HG03442 (cell line): ENCODE results near the gene DNAH17.

ENCODE experiments used
- ATAC-seq: cut with Tn5 transposase; IDR thresholded peaks from one replicate; pipeline ENCODE4 v1.9.1; 2021; ENCODE audit warnings: mild to moderate bottlenecking, moderate library complexity; ENCODE audit not compliant: unreplicated experiment

Gene DNAH17

DNA sequence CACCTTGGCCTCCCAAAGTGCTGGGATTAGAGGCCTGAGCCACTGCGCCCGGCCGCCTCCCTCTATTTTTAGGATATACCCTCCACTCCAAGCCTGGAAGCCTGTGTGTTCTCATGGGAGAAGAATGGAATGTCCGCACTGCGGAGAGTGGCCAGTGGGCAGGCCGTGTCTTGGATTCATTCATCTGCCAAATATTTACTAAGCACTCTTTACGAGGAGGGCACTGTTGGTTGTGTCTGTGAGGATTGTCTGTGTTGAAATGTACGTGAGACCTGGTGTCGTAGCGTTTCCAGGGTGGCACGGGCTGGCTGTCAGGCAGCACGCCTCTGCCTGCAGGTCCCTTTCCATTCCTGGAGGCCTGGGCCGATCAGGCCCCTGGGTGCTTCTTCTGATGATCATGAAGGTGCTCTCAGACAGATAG lies 179.5 kb downstream of the DNAH17 start:
- ATAC-seq: no peak

DNA sequence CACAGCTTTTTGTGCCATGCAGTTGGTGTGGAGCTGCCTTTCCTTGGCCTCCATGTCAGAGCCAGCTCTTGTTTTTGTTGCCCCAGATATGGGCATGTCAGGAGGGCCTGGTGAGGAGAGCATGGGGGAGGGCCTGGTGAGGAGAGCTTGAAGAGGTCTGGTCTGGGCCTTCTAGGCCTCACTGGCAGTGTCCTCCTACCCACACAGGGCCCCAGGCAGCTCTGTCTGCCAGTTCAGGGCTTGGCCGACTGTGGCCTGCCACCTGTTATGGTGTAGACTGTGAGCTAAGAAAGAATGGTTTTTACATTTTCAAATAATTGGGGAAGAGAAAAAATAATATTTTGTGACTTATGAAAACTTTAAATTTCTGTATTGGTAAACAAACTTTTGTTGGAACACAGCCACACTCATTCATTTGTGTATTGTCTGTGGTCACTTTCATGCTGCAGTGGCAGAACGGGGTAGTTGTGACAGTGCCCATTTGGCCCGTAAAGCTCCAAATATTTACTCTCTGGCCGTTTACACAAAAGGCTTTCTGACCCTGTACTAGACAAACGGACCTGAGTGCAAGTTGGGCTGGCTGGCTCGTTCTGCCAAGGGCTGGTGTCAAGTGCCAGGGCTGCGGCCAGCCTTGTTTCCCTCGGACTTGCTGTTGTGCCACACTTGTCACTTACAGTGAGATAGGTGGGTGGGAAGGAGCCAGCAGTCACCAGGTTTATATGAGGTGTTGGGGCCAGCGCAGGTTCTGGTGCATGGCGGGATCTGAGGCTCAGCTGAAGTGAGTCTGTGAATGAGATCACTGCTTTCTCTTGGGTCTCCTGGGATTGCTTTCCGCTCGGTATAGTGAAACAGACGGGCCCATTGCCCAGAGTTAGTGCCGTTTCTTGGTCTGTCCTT lies 180.5 kb downstream of the DNAH17 start:
- ATAC-seq: no peak

DNA sequence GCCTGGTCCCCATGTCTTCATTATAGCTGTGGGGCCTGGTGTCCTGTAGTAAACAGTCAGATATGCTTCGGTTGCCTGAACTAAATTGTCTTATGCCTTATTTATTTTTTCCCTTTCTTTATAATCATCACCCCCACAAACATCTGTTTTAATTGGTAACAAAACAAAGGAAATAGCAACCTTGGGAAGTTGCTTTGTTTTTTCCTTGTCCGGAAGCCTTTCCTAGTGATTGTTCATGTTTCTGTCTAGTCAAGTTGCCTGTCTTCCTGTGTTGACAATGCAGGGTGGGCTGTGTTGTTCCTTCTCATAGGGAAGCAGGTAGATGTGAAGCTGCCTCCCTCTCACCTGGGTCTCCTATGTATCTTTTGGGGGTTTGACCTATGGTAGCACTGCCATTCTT lies 182.0 kb downstream of the DNAH17 start:
- ATAC-seq: no peak

DNA sequence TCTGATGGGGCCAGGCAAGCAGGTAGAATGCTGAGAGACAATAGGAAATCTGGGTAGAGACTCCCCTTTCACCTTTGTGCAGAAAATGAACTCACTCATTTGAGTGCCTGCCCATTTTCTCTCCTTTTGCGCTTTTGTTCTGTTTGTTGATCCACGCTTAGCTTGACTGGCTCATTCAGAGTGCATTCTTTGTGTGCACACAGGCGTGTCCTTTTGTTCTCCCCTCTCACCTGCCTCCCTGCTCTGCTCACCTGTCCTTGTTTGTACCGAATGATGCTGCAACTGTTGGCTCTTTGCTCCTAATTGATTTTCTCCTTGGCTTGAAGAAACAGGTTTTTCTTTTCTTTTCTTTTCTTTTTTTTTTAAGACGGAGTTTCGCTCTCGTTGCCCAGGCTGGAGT lies 183.0 kb downstream of the DNAH17 start:
- no peak for ATAC-seq

DNA sequence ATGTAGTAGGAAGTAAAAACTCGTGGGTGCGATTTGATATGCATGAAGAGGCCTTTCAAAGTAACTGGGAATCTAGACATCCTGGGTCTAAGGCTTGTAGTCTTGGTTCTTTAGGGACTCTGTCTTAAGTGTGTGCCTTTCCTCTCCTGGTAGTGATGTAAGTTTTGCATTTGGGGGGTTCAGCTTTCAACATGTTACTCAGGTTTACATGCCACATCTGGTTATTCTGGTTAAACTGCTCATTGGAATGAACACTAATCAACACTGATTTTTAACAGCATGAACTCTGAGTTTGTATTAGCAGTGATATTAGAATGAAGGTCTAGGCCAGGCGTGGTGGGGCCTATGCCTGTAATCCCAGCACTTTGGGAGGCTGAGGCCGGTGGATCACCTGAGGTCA lies 183.6 kb downstream of the DNAH17 start:
- ATAC-seq: no peak

DNA sequence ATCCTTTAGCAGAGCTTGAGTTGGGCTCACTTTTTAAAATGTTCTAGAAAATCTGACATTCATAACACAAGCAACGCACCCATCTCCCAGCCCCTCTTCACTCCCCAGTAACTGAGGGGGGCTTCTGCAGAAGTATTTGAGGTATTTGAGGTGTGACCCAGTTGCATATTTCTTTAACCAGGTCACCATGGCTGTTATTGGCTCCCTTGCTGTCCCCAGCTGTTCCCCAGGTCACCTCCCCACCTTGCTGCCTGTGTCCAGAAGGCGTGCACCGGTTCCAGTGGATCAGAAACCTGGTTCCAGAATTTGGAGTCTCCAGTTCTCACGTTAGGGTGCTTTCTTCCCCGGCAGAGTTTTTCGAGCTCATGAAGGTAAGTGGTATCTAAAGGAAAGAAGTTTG lies 184.9 kb downstream of the DNAH17 start:
- ATAC-seq: no peak

DNA sequence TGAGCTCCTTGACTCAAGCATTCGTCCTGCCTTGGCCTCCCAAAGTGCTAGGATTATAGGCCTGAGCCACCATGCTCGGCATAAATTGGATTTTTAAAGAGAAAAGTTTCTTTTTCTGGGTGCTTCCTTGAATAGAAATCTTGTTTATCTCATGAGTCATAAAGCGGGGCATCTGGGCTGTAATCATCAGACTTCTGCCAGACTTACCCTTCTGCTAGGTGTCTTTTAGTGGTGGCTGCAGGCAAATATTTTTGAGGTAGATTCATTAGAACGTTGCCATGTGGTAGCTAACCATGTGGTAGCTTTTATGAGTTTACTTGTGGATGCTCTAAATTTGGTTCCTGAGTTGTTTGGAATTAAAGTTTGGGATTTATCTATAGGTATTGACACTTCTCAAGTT lies 185.4 kb downstream of the DNAH17 start:
- ATAC-seq: no peak

DNA sequence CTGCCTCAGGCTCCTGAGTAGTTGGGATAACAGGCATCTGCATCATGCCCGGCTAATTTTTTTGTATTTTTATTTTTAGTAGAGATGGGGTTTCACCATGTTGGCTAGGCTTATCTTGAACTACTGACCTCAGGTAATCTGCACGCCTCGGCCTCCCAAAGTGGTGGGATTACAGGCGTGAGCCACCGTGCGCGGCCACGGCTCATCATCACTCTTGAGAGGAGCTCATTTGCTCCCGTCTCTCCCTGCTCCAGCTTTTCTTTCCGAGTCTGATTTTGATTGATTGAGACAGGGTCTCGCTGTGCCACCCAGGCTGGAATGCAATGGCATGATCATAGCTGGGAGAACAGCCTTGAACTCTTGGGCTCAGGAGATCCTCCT lies 186.2 kb downstream of the DNAH17 start:
- no peak for ATAC-seq

DNA sequence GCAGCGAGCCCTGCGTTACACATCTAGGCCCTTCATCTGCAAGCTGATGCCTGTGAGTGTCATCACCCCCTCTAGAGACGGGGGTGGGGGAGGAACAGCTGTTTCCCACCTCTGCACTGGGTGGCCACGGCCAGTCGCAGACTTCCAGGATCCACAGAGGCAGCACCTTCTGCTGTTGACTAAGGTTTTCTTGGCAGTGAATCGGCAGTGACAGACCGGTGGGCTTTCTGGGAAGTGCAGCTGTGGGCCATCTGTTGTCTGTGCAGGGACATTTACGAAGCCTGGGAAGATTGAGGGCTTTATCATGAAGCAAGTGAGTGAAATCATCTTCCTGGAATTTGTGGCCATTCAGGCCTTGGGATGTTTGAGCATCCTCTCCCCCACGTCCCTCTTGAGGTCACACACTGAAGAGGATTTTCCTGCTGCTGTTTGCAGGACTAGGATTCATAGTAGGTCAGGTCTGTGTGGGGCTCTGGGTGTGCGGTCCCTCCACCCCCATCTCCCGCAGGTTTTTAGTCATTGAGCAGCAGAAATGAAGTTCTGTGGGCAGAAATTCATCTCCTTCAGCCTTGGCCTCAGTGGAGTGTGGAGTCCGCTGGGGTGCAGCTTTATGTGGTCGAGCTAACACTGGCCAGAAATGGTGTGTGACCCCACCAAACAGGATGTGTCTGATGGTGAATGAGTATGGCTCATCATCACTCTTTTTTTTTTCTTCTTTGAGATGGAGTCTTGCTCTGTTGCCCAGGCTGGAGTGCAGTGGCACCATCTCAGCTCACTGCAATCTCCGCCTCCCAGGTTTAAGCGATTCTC lies 186.8 kb downstream of the DNAH17 start:
- ATAC-seq: no peak

DNA sequence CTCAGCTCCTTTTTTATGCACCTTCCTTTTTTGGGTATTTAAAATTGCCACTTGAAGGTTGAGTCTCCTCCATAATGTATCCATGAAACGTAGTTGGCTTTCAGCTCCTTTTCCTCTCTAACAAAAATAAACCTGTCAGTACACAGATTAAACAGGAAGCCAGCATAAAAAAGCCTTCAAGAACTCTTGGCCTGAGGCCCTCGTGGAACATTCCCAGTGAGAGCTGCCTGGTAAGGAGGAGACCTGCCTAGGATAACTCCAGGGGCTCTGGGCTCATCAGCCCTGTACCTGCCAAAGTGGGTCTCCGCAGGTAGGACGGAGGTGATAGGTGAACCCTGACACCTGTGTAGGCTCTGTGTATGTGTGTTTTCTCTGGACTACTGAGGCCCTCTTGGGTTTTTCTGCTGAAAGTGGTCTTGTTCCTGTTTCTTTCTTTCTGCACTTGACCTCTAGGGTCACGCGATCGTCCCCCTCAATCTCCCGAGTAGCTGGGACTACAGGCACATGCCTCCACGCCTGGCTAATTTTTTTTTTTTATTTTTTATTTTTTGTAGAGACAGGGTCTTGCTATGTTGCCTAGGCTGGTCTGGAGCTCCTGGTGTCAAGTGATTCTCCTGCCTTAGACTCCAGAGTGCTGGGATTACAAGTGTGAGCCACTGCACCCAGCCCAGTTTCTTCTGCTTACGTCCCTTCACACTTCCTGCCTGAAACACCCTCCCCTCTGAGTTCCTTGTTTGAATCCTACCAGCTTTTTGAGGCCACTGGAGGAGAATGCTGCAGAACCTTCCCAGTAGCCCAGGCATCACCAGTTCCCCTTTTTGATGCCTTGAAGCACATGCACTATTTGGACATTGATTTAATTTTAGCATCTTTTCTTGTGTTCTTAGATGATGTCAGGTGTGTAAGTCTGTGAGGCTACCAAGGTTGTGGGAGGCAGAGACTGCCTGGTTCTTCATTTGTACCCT lies 188.9 kb downstream of the DNAH17 start:
- ATAC-seq: no peak

DNA sequence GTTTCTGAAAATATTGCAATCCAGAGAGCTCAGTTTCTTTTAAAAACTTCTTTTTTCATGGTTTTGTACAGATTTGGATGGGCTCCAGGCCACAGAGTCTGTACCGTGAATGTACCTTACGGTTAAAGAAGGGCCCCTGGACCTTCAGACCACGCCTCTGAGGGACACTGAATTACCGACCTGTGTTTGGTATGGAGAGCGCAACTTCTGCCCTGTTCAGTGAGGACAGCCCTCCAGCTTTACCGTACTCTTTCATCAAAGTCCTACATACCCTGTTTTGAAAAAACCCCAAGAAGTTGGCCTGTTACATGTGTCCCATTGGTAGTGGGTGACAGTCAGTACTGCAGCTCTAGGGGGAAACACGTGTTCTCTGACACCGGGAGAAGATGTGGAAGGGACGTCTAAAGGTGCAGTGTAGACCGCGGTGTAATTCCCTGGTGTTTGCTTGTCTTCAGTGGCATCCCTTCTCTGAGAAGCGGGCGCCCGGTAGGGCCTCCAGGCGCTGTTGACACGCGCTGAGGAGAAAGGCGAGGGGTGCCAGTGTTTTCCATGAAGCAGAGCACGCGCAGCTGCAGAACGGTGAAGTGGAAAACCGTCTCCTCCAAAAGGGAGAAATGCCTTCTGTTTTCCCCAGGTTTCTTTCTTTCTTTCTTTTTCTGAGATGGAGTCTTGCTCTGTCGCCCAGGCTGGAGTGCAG lies 192.6 kb downstream of the DNAH17 start:
- ATAC-seq: peak; percentile 16

DNA sequence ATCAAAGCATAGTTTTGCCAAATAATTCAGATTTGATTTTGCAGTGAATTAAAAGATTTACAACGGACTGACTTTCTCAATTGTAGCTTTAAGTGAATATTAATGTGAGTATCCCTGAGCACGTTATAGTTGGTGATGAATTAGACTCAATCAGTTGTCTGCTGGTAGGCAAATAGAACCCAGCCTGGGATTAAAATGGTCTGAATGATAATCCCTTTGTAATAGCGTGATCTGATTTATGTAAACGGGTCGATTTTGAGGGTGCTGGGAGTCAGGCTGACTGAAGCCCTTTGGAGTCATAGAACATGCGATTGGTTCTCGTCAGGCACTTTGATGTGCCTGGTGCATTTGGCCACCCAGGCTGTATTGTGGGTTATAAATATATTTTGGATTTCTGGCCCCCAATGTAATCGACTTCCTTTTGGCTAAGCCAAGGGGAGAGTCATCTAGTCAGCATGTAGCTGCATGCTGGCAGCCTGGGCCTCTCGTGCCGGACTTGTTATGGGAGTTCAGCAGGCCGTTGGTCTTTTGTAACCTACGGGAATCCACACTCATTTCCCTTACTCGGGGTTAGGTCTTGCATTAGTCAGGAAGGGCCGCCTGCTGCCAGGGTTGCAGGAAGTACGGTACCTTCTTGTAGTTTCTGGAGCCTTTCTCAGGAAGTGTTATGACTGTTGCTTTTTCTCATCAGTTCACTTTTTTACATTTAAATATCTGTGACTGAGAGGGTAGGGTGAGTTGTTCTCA lies 193.3 kb downstream of the DNAH17 start:
- peak; percentile 32 for ATAC-seq

DNA sequence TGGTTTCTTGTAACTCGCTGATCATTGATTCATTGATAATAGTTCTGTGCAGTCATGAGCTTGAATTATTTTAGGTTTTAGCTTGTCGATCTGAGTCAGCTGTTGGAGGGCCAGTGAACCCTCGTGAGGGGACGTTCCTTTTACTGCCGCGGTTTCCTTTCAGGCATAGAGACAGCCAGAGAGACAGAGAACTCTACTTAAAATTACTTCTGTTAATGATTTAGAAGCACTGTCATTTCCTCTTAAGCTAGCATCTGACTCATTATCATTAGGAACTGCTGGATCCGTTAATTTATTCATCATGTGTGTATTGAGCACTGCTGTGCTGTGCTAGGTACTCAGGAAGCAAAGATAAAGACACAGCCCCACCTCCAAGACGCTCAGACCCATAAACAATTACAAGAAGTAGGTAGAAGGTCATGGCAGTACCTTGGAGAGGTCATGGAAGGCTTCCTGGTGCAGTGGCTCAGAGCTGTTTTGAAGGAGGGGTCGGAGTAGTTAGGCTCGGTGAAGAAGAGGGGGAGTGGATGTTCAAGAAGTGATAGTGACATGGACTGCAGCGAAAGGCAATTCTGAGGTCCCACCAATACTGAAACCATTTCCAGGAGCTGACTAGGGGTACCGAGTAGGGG lies 195.5 kb downstream of the DNAH17 start:
- no peak for ATAC-seq

DNA sequence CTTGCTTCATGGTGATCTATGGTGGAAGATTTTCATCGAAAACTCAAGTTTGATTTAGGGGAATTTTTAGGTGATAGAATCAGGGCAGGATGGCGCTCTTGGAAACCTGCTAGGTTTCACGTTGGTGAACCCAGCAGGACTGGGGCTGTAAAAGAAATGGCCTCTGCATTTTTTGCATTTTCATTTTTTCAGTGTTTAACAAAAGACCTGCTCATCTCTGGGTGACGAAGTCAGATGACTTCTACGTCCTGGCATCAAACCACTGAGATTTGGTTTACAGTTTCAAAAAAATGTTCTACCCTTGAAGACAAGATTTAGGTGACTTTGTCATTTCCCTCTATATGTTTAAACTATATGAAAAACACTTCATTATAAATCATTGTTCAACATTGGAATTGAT lies 196.8 kb downstream of the DNAH17 start:
- no peak for ATAC-seq

DNA sequence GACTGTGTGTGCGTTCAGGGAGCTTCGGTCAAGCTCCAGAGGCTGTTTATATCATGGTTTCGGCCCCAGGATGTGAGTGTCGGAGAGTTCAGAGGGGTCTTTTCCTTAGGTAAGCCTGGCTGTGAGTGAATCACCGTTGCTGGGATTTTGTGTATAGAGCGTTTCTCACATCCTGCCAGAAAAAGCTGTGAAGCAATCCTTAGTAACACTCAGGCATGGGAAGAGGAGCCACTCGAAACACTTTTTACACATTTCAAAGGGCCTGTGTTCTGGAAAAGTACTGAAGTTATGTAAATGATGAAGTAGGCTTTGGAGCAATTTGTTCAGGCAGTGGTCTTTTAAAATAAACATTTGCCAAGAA lies 198.1 kb downstream of the DNAH17 start:
- no peak for ATAC-seq

DNA sequence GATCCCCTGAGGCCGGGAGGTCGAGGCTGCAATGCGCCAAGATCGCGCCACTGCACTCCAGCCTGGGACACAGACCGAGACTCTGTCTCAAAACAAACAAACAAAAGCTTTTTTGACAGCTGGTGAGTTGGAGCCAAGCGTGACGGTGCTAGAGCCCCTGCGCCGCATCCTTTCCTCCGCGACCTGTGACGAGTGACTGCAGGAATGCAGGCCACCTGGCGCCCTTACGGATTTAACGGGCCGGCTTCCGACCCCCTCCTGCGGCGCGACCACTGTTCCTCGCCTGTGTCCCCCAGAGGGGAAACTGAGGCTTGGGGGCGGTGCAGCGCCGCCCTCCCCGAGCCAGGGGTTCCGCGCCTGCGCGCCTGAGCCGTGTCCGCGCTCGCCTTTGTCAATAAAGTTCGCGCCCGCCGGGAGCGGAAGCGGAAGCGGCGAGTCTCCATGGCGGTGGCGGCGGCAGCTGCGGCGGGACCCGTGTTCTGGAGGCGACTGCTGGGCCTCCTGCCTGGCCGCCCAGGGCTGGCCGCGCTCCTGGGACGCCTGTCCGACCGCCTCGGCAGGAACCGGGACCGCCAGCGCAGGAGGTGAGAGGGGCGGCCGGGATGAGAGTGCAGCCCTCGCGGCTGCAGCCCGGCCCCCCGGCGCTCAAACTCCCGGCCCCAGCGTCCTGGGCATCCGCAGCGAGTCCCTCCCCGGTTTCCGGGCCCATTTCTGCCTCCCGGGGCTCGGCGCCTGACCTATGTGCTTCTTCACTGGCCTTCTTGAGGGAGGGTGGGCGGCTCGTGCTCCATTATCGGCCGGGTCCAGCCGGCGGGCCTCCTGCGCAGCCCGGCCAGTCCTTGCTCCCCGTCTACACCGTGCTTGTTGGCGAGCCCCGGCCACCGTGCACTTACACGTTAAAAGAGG lies 198.7 kb downstream of the DNAH17 start, which contains the start of gene PGS1:
PGS1 (plus strand) TSS at position 425 of the 906 bp plus-strand sequence; CDS start at position 442, 17 bp downstream.
- peak; percentile 59 for ATAC-seq

DNA sequence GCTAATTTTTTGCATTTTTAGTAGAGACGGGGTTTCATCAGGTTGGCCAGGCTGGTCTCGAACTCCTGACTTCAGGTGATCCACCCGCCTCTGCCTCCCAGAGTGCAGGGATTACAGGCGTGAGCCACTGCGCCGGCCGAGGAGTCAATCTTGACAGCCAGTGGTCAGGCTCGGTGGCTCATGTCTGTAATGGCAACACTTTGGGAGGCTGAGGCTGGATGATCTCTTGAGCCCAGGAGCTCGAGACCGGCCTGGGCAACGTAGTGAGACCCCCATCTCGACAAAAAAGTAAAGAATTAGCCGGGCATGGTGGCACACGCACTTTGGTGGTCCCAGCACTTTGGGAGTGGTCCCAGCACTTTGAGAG lies 199.4 kb downstream of the DNAH17 start:
- no peak for ATAC-seq

DNA sequence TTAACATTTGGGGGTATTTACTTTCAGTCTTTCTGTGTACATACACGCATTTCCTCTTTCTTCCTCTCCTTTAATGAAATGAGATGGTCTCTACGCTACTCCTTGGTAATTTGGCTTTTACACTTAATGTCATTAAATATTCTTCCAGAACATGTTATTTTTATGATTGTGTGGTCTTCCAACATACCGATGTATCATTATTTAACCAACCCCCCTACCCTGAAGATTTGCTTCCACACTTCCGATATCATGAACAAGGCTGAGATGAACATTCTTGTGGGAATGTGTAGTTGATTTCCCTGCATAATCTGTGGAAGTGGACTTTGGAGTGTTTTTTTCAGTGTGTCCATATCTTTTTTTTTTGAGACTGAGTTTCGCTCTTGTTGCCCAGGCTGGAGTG lies 201.0 kb downstream of the DNAH17 start:
- ATAC-seq: no peak
